Parathyroid adenoma (tissue), 2 donors: ENCODE data around the gene MED7.
A peak's percentile ranks its signal among the peaks of the same experiment; 100 is the strongest.

ENCODE experiments used
- H2AFZ ChIP-seq: fragments of 300-600 bp; sonication (generic); one replicate; pipeline ENCODE4 v1.7.0; 2017; ENCODE audit warnings: antibody characterized with exemption, mild to moderate bottlenecking
- H3K27ac ChIP-seq: fragments of 300-600 bp; sonication (generic); one replicate; pipeline ENCODE4 v1.7.0; 2017
- H3K27me3 ChIP-seq: fragments of 300-600 bp; sonication (generic); one replicate; pipeline ENCODE4 v1.7.0; 2017; ENCODE audit warnings: low read length; ENCODE audit not compliant: control insufficient read depth, insufficient read depth
- H3K36me3 ChIP-seq: fragments of 300-600 bp; sonication (generic); one replicate; pipeline ENCODE4 v1.7.0; 2017; ENCODE audit warnings: low read length; ENCODE audit not compliant: control insufficient read depth, insufficient read depth
- H3K4me1 ChIP-seq: fragments of 300-600 bp; sonication (generic); one replicate; pipeline ENCODE4 v1.7.0; 2017; ENCODE audit warnings: control low read depth
- H3K4me2 ChIP-seq: fragments of 300-600 bp; sonication (generic); one replicate; pipeline ENCODE4 v1.7.0; 2017; ENCODE audit warnings: low read length
- H3K4me3 ChIP-seq: fragments of 300-600 bp; sonication (generic); one replicate; pipeline ENCODE4 v1.7.0; 2017; ENCODE audit warnings: low read depth, low read length
- H3K79me2 ChIP-seq: fragments of 300-600 bp; sonication (generic); one replicate; pipeline ENCODE4 v1.7.0; 2017; ENCODE audit warnings: control low read depth
- H3K9ac ChIP-seq: fragments of 300-600 bp; sonication (generic); one replicate; pipeline ENCODE4 v1.7.0; 2017; ENCODE audit warnings: mild to moderate bottlenecking
- H3K9me3 ChIP-seq: fragments of 300-600 bp; sonication (generic); one replicate; pipeline ENCODE4 v1.7.0; 2017; ENCODE audit warnings: low read length; ENCODE audit not compliant: control insufficient read depth
- CTCF ChIP-seq: fragments of 300-600 bp; sonication (generic); IDR thresholded peaks from one replicate; pipeline ENCODE4 v1.7.0; 2017; ENCODE audit warnings: antibody characterized with exemption, mild to moderate bottlenecking
- donor health status: primary hyperparathyroidism.

The MED7 gene

GRCh38 chr5:157109744-157110143 is 32.9 kb downstream of the MED7 start:
- H3K79me2 ChIP-seq = no peaks in the 10 kb centered on the region
- no peak for TF ChIP-seq CTCF
- no peak overlapping the region for H3K27ac ChIP-seq
- no peaks in the 10 kb centered on the region for H3K36me3 ChIP-seq
- no peaks in the 10 kb centered on the region for H3K9me3 ChIP-seq
- no peak overlapping the region for H3K4me3 ChIP-seq
- H3K27me3 ChIP-seq = no peaks in the 10 kb centered on the region
- no peak overlapping the region for H3K9ac ChIP-seq
- H3K4me1 ChIP-seq = no peaks in the 10 kb centered on the region
- H3K4me2 ChIP-seq = no peak overlapping the region
- H2AFZ ChIP-seq = no peak overlapping the region

- no peaks in the 10 kb centered on the region for H3K79me2 ChIP-seq
- no peaks in the 10 kb centered on the region for H3K36me3 ChIP-seq
- no peaks in the 10 kb centered on the region for H3K9me3 ChIP-seq
- no peak within 1 kb of the TSS for H3K4me2 ChIP-seq
- H3K4me1 ChIP-seq = no peaks in the 10 kb centered on the region
- H2AFZ ChIP-seq = no peak within 1 kb of the TSS
- no peak for TF ChIP-seq CTCF
- H3K27me3 ChIP-seq = no peaks in the 10 kb centered on the region
- no peak within 1 kb of the TSS for H3K9ac ChIP-seq
- H3K4me3 ChIP-seq = peak within 1 kb of the TSS; percentile 14
- no peak within 1 kb of the TSS for H3K27ac ChIP-seq
Observed at GRCh38 chr5:157108976-157109375, 33.7 kb downstream of the MED7 start, which contains the start of gene HAVCR2. TSS of gene HAVCR2 (minus strand) at chr5:157109044. CDS start at chr5:157108983, 61 bp downstream.

- Histone ChIP-seq H3K4me2 (no peak overlapping the region), H3K9me3 (no peaks in the 10 kb centered on the region), H3K27me3 (no peaks in the 10 kb centered on the region), H2AFZ (no peak overlapping the region), H3K4me1 (no peaks in the 10 kb centered on the region), H3K79me2 (no peaks in the 10 kb centered on the region), H3K9ac (no peak overlapping the region), H3K27ac (no peak overlapping the region), H3K36me3 (no peaks in the 10 kb centered on the region), H3K4me3 (no peak overlapping the region)
- TF ChIP-seq CTCF = no peak
Observed at GRCh38 chr5:157107508-157107907, 35.2 kb downstream of the MED7 start.

- no peak for TF ChIP-seq CTCF
- Histone ChIP-seq H2AFZ (no peak overlapping the region), H3K4me2 (no peak overlapping the region), H3K9ac (no peak overlapping the region), H3K27me3 (no peaks in the 10 kb centered on the region), H3K4me3 (no peak overlapping the region), H3K27ac (no peak overlapping the region), H3K4me1 (no peaks in the 10 kb centered on the region), H3K36me3 (no peaks in the 10 kb centered on the region), H3K79me2 (no peaks in the 10 kb centered on the region), H3K9me3 (no peaks in the 10 kb centered on the region)
Observed at GRCh38 chr5:157106630-157107461, 35.8 kb downstream of the MED7 start.
